GM21825 (cell line): ENCODE results near the gene ALS2.
"Not testable (repeated sequence)": the region's sequence is repeated elsewhere in the genome, so short reads cannot be mapped to it uniquely, and the experiment has no call there.

Experiments used
- ATAC-seq: cut with Tn5 transposase; IDR thresholded peaks from one replicate; pipeline ENCODE4 v1.9.1; 2021; ENCODE audit warnings: mild to moderate bottlenecking, moderate library complexity; ENCODE audit not compliant: unreplicated experiment

Gene ALS2

GRCh38 chr2:201780674-201781493 lies at the start of gene ALS2:
TSS of gene ALS2 (minus strand) at chr2:201780933. CDS start at chr2:201768885, 12,048 bp downstream.
- peak; percentile 97 for ATAC-seq

GRCh38 chr2:201828220-201828619 lies 47.5 kb upstream of the ALS2 start:
- ATAC-seq = no peak

GRCh38 chr2:201827621-201828020 lies 46.9 kb upstream of the ALS2 start:
- no peak for ATAC-seq

- no peak for ATAC-seq
Measured at GRCh38 chr2:201824212-201824611, 43.5 kb upstream of the ALS2 start.

GRCh38 chr2:201821080-201821479 lies 40.3 kb upstream of the ALS2 start:
- no peak for ATAC-seq

- no peak for ATAC-seq
Measured at GRCh38 chr2:201820383-201821007, 39.8 kb upstream of the ALS2 start.

GRCh38 chr2:201816657-201817575 lies 36.2 kb upstream of the ALS2 start:
- no peak for ATAC-seq

- ATAC-seq = no peak
Measured at GRCh38 chr2:201813996-201814760, 33.4 kb upstream of the ALS2 start.

- ATAC-seq = not testable (repeated sequence)
Measured at GRCh38 chr2:201810604-201811003, 29.9 kb upstream of the ALS2 start.

GRCh38 chr2:201809633-201810032 lies 28.9 kb upstream of the ALS2 start:
- no peak for ATAC-seq

GRCh38 chr2:201808027-201808426 lies 27.3 kb upstream of the ALS2 start:
- no peak for ATAC-seq

GRCh38 chr2:201807452-201807999 lies 26.8 kb upstream of the ALS2 start:
- no peak for ATAC-seq

- ATAC-seq = no peak
Measured at GRCh38 chr2:201806442-201807170, 25.9 kb upstream of the ALS2 start, which contains the start of gene CDK15. TSS of gene CDK15 (plus strand) at chr2:201806537. CDS start at chr2:201806665, 128 bp downstream.

- not testable (repeated sequence) for ATAC-seq
Measured at GRCh38 chr2:201798914-201799285, 18.2 kb upstream of the ALS2 start.

- no peak for ATAC-seq
Measured at GRCh38 chr2:201798252-201798913, 17.6 kb upstream of the ALS2 start.

GRCh38 chr2:201797175-201797840 lies 16.6 kb upstream of the ALS2 start:
- no peak for ATAC-seq

- no peak for ATAC-seq
Measured at GRCh38 chr2:201796478-201796865, 15.7 kb upstream of the ALS2 start.
